Neural progenitor cell (in vitro differentiated cells): Measurements from ENCODE around the gene TBC1D13.

Experiments
- EZH2 ChIP-seq: fragments of 200-600 bp; sonication (generic); IDR thresholded peaks from 2 replicates; pipeline ENCODE4 v1.6.1; 2017; ENCODE audit warnings: antibody characterized with exemption, mild to moderate bottlenecking, moderate library complexity
- EZH2phosphoT487 ChIP-seq: fragments of 200-600 bp; sonication (generic); IDR thresholded peaks from 2 replicates; pipeline ENCODE4 v1.6.1; 2017; ENCODE audit warnings: antibody characterized with exemption
- TF ChIP-seq, protein P1 (sequence below): fragments of 200-600 bp; sonication (generic); IDR thresholded peaks from 2 replicates; pipeline ENCODE4 v1.5.1; 2017; ENCODE audit warnings: antibody characterized with exemption, mild to moderate bottlenecking

GRCh38 chr9:128787659-128788058 is 606 bp downstream of the TBC1D13 start:
- TF ChIP-seq EZH2 = no peak
- TF ChIP-seq, protein P1, sequence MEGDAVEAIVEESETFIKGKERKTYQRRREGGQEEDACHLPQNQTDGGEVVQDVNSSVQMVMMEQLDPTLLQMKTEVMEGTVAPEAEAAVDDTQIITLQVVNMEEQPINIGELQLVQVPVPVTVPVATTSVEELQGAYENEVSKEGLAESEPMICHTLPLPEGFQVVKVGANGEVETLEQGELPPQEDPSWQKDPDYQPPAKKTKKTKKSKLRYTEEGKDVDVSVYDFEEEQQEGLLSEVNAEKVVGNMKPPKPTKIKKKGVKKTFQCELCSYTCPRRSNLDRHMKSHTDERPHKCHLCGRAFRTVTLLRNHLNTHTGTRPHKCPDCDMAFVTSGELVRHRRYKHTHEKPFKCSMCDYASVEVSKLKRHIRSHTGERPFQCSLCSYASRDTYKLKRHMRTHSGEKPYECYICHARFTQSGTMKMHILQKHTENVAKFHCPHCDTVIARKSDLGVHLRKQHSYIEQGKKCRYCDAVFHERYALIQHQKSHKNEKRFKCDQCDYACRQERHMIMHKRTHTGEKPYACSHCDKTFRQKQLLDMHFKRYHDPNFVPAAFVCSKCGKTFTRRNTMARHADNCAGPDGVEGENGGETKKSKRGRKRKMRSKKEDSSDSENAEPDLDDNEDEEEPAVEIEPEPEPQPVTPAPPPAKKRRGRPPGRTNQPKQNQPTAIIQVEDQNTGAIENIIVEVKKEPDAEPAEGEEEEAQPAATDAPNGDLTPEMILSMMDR = no peak
- no peak for TF ChIP-seq EZH2phosphoT487
